Measurements from ENCODE around the gene CACNB4. TPM values are rescaled to one million over a fixed set of nuclear protein-coding genes. Genes with fewer than 3 reads are reported as not detected.
"Not testable (repeated sequence)": the region's sequence is repeated elsewhere in the genome, so short reads cannot be mapped to it uniquely, and the experiment has no call there.

CACNB4 gene
- total RNA-seq (2014; rRNA removed; shearing (Covaris generic)): 0.12 and 4.4 TPM in 2 replicates

- in situ Hi-C loops (cut with HindIII; ENCODE audit: low sequenced_read_pairs): no loop called here
- no peak for DNase-seq (ENCODE audit: low spot score)
Observed at GRCh38 chr2:152098496-152099366, at the start of gene CACNB4. Gene CACNB4 (minus strand): TSS chr2:152099044.

- in situ Hi-C loops (cut with HindIII; ENCODE audit: low sequenced_read_pairs): no loop called here
- no peak for DNase-seq (ENCODE audit: low spot score)
Observed at GRCh38 chr2:152134488-152135280, 35.8 kb upstream of the CACNB4 start.

GRCh38 chr2:152132306-152132705 lies 33.5 kb upstream of the CACNB4 start:
- no peak for DNase-seq (ENCODE audit: low spot score)
- in situ Hi-C loops (cut with HindIII; ENCODE audit: low sequenced_read_pairs): no loop called here

- in situ Hi-C loops (cut with HindIII; ENCODE audit: low sequenced_read_pairs): no loop called here
- DNase-seq (ENCODE audit: low spot score): no peak
Observed at GRCh38 chr2:152127628-152128027, 28.8 kb upstream of the CACNB4 start.

GRCh38 chr2:152126664-152127063 lies 27.8 kb upstream of the CACNB4 start:
- DNase-seq (ENCODE audit: low spot score): no peak
- in situ Hi-C loops (cut with HindIII; ENCODE audit: low sequenced_read_pairs): no loop called here

- in situ Hi-C loops (cut with HindIII; ENCODE audit: low sequenced_read_pairs): no loop called here
Observed at GRCh38 chr2:152122161-152122560, 23.3 kb upstream of the CACNB4 start.

GRCh38 chr2:152120430-152120829 lies 21.6 kb upstream of the CACNB4 start:
- in situ Hi-C loops (cut with HindIII; ENCODE audit: low sequenced_read_pairs): no loop called here
- DNase-seq (ENCODE audit: low spot score): no peak

More at GRCh38 chr2:152122161-152122560, 23.3 kb upstream of the CACNB4 start:
- no peak for DNase-seq (ENCODE audit: low spot score)

GRCh38 chr2:152115952-152116351 lies 17.1 kb upstream of the CACNB4 start:
- in situ Hi-C loops (cut with HindIII; ENCODE audit: low sequenced_read_pairs): no loop called here
- peak; percentile 32 for DNase-seq (ENCODE audit: low spot score)

GRCh38 chr2:152114366-152114765 lies 15.5 kb upstream of the CACNB4 start:
- no peak for DNase-seq (ENCODE audit: low spot score)
- in situ Hi-C loops (cut with HindIII; ENCODE audit: low sequenced_read_pairs): no loop called here

- DNase-seq (ENCODE audit: low spot score); in situ Hi-C loops (cut with HindIII; ENCODE audit: low sequenced_read_pairs): not testable (repeated sequence)
Observed at GRCh38 chr2:152107140-152107539, 8.3 kb upstream of the CACNB4 start.

GRCh38 chr2:152106464-152106863 lies 7.6 kb upstream of the CACNB4 start:
- no peak for DNase-seq (ENCODE audit: low spot score)
- in situ Hi-C loops (cut with HindIII; ENCODE audit: low sequenced_read_pairs): no loop called here

- DNase-seq (ENCODE audit: low spot score): no peak
- in situ Hi-C loops (cut with HindIII; ENCODE audit: low sequenced_read_pairs): no loop called here
Observed at GRCh38 chr2:152103271-152103670, 4.4 kb upstream of the CACNB4 start.

- in situ Hi-C loops (cut with HindIII; ENCODE audit: low sequenced_read_pairs): no loop called here
- no peak for DNase-seq (ENCODE audit: low spot score)
Observed at GRCh38 chr2:152100961-152101360, 2.1 kb upstream of the CACNB4 start.

- in situ Hi-C loops (cut with HindIII; ENCODE audit: low sequenced_read_pairs): no loop called here
- peak; percentile 42 for DNase-seq (ENCODE audit: low spot score)
Observed at GRCh38 chr2:152099367-152100050, 665 bp upstream of the CACNB4 start.

- DNase-seq (ENCODE audit: low spot score): peak; percentile 27
- in situ Hi-C loops (cut with HindIII; ENCODE audit: low sequenced_read_pairs): no loop called here
Observed at GRCh38 chr2:152097801-152098495, 896 bp downstream of the CACNB4 start.

- peak; percentile 28 for DNase-seq (ENCODE audit: low spot score)
- in situ Hi-C loops (cut with HindIII; ENCODE audit: low sequenced_read_pairs): no loop called here
Observed at GRCh38 chr2:152097290-152097800, 1.5 kb downstream of the CACNB4 start.

- DNase-seq (ENCODE audit: low spot score): no peak
Observed at GRCh38 chr2:152095146-152095545, 3.7 kb downstream of the CACNB4 start.

GRCh38 chr2:152094014-152094413 lies 4.8 kb downstream of the CACNB4 start:
- DNase-seq (ENCODE audit: low spot score): no peak
- in situ Hi-C loops (cut with HindIII; ENCODE audit: low sequenced_read_pairs): no loop called here

More at GRCh38 chr2:152095146-152095545, 3.7 kb downstream of the CACNB4 start:
- in situ Hi-C loops (cut with HindIII; ENCODE audit: low sequenced_read_pairs): no loop called here

- peak; percentile 73 for DNase-seq (ENCODE audit: low spot score)
- in situ Hi-C loops (cut with HindIII; ENCODE audit: low sequenced_read_pairs): no loop called here
Observed at GRCh38 chr2:152093464-152093863, 5.4 kb downstream of the CACNB4 start.
